SK-N-SH (cell line): Measurements from ENCODE around the gene DNAJB1. TPM values are rescaled to one million over a fixed set of nuclear protein-coding genes. Genes with fewer than 3 reads are reported as not detected.
A peak's percentile ranks its signal among the peaks of the same experiment; 100 is the strongest.

Experiments
- CTCF ChIA-PET: fragments of 300-600, 350-600 bp; formaldehyde crosslinking; extraction: SDS; loops from one replicate; lab custom pipeline; 2021; lab: Yijun Ruan, JAX
- POLR2A ChIA-PET: fragments of 350-600 bp; sonication (Branson Sonifier 250); formaldehyde crosslinking; extraction: SDS; loops from one replicate; lab custom pipeline; 2020; ENCODE audit warnings: antibody characterized with exemption, inconsistent platforms; lab: Yijun Ruan, JAX
- DNase-seq: peaks from one replicate; pipeline ENCODE4 v3.0.0; 2012
- H2AFZ ChIP-seq: fragments of 200-600 bp; sonication (generic); 2 replicates; pipeline ENCODE4 v1.8.1; 2016; ENCODE audit warnings: antibody characterized with exemption, mild to moderate bottlenecking, low read depth
- H3F3A ChIP-seq: fragments of 200-600 bp; sonication (generic); replicated peaks from 2 replicates; pipeline ENCODE3; 2016; ENCODE audit warnings: antibody characterized with exemption, mild to moderate bottlenecking; ENCODE audit not compliant: insufficient read depth
- H3K27ac ChIP-seq, 2 experiments: fragments of 200-500 bp in 1 of 2; fragments of 200-600 bp in 1 of 2; sonication (Bioruptor generic) in 1 of 2; sonication (generic), shearing (Covaris generic) in 1 of 2; 2 replicates each; pipeline versions ENCODE4 v1.5.1 to v1.6.1; 2014 to 2016; ENCODE audit warnings: low read depth in 2 of 2, inconsistent platforms in 1 of 2, low read length in 1 of 2, mild to moderate bottlenecking in 1 of 2, mixed read lengths in 1 of 2
- H3K27me3 ChIP-seq: fragments of 200-600 bp; sonication (generic), shearing (Covaris generic); 2 replicates; pipeline ENCODE4 v1.6.1; 2016; ENCODE audit warnings: mixed run types; ENCODE audit not compliant: insufficient read depth
- H3K36me3 ChIP-seq, 2 experiments: fragments of 200-500 bp in 1 of 2; fragments of 200-600 bp in 1 of 2; sonication (Bioruptor generic) in 1 of 2; sonication (generic) in 1 of 2; replicated peaks in 1 of 2; 2 replicates each; pipeline versions ENCODE3 to v1.5.1; 2014 to 2016; ENCODE audit warnings: low read length in 1 of 2, mild to moderate bottlenecking in 1 of 2; ENCODE audit not compliant: insufficient read depth in 2 of 2, control insufficient read depth in 1 of 2
- H3K4me1 ChIP-seq, 2 experiments: fragments of 200-500 bp in 1 of 2; fragments of 200-600 bp in 1 of 2; sonication (Bioruptor generic) in 1 of 2; sonication (generic), shearing (Covaris generic) in 1 of 2; 2 replicates each; pipeline versions ENCODE4 v1.5.1 to v1.6.1; 2014 to 2016; ENCODE audit warnings: low read depth in 1 of 2, low read length in 1 of 2, mixed run types in 1 of 2; ENCODE audit not compliant: insufficient read depth in 2 of 2, control insufficient read depth in 1 of 2
- H3K4me2 ChIP-seq: fragments of 200-600 bp; sonication (generic), shearing (Covaris generic); 2 replicates; pipeline ENCODE4 v1.6.1; 2017; ENCODE audit warnings: mixed run types
- H3K4me3 ChIP-seq, 2 experiments: fragments of 200-500 bp in 1 of 2; fragments of 200-600 bp in 1 of 2; sonication (Bioruptor generic) in 1 of 2; sonication (generic), shearing (Covaris generic) in 1 of 2; 2 replicates each; pipeline versions ENCODE4 v1.5.1 to v1.8.1; 2014 to 2016; ENCODE audit warnings: low read depth in 2 of 2, inconsistent platforms in 1 of 2, low read length in 1 of 2, mild to moderate bottlenecking in 1 of 2, mixed read lengths in 1 of 2, moderate library complexity in 1 of 2
- H3K79me2 ChIP-seq: fragments of 200-600 bp; sonication (generic); 2 replicates; pipeline ENCODE4 v1.8.1; 2017; ENCODE audit warnings: mild to moderate bottlenecking; ENCODE audit not compliant: insufficient read depth
- H3K9ac ChIP-seq: fragments of 200-600 bp; sonication (generic); 2 replicates; pipeline ENCODE4 v1.6.1; 2017; ENCODE audit warnings: mixed run types
- H3K9me2 ChIP-seq: fragments of 200-600 bp; sonication (generic); 2 replicates; pipeline ENCODE4 v1.6.1; 2017; ENCODE audit warnings: mixed run types
- H3K9me3 ChIP-seq: fragments of 200-600 bp; sonication (generic); 2 replicates; pipeline ENCODE4 v1.6.1; 2017; ENCODE audit warnings: mixed run types, mild to moderate bottlenecking, moderate library complexity
- H4K20me1 ChIP-seq: fragments of 200-600 bp; sonication (generic); 2 replicates; pipeline ENCODE4 v1.6.1; 2017; ENCODE audit warnings: mild to moderate bottlenecking, mixed run types; ENCODE audit not compliant: insufficient read depth
- CHD2 ChIP-seq: fragments of 150-350 bp; IDR thresholded peaks from 2 replicates; pipeline ENCODE4 v1.6.1; 2018; ENCODE audit warnings: low read length; ENCODE audit not compliant: partially characterized antibody
- EP300 ChIP-seq, 2 experiments: IDR thresholded peaks; 2 replicates each; pipeline versions ENCODE4 v1.4.0 to v1.6.1; 2012; ENCODE audit warnings: borderline replicate concordance in 1 of 2, low read depth in 1 of 2, low read length in 1 of 2
- FOSL2 ChIP-seq: IDR thresholded peaks from 2 replicates; pipeline ENCODE4 v1.4.0; 2012; ENCODE audit warnings: low read depth, mild to moderate bottlenecking, moderate library complexity, borderline replicate concordance
- FOXM1 ChIP-seq: IDR thresholded peaks from 2 replicates; pipeline ENCODE4 v1.4.0; 2012; ENCODE audit warnings: low read depth, mild to moderate bottlenecking
- GATA2 ChIP-seq: sonication (generic); formaldehyde crosslinking; IDR thresholded peaks from 2 replicates; pipeline ENCODE4 v1.5.0; 2020; ENCODE audit warnings: mild to moderate bottlenecking, missing genetic modification reagents
- MEF2A ChIP-seq: IDR thresholded peaks from 2 replicates; pipeline ENCODE4 v1.4.0; 2012; ENCODE audit warnings: low read depth, borderline replicate concordance
- NFIC ChIP-seq: IDR thresholded peaks from 2 replicates; pipeline ENCODE4 v1.4.0; 2012; ENCODE audit warnings: borderline replicate concordance
- NRF1 ChIP-seq: IDR thresholded peaks from 2 replicates; pipeline ENCODE4 v1.6.1; 2012; ENCODE audit warnings: low read depth, mild to moderate bottlenecking, low read length
- RAD21 ChIP-seq: IDR thresholded peaks from 2 replicates; pipeline ENCODE4 v1.6.1; 2012; ENCODE audit warnings: mild to moderate bottlenecking, low read length
- RFX5 ChIP-seq: IDR thresholded peaks from 2 replicates; pipeline ENCODE4 v1.6.1; 2012; ENCODE audit warnings: mild to moderate bottlenecking, improper control_type of control experiment, low read length
- RXRA ChIP-seq: IDR thresholded peaks from 2 replicates; pipeline ENCODE4 v1.4.0; 2012; ENCODE audit warnings: low read depth, mild to moderate bottlenecking, borderline replicate concordance
- SIN3A ChIP-seq: IDR thresholded peaks from 2 replicates; pipeline ENCODE4 v1.6.1; 2012; ENCODE audit warnings: low read depth, mild to moderate bottlenecking, low read length, moderate library complexity, borderline replicate concordance
- TEAD4 ChIP-seq: IDR thresholded peaks from 2 replicates; pipeline ENCODE4 v1.4.0; 2012; ENCODE audit warnings: mild to moderate bottlenecking, borderline replicate concordance; ENCODE audit not compliant: insufficient read depth
- YY1 ChIP-seq: IDR thresholded peaks from 2 replicates; pipeline ENCODE4 v1.4.0; 2012; ENCODE audit warnings: low read depth, mild to moderate bottlenecking
- WGBS: methylation state at CpG from one replicate; pipeline ENCODE4 v1.1.6; 2017; ENCODE audit warnings: low lambda C conversion rate; 5-methylcytosine and 5-hydroxymethylcytosine counted together
- polyA plus RNA-seq, 3 experiments: library from polyadenylated mRNA; depleted of rRNA; stranded (reverse); fragments of >200 nt; gene quantifications; 2 replicates each; pipeline ENCODE4 v1.2.3, GENCODE V29; 2012
- TF ChIP-seq, protein P1 (sequence below): IDR thresholded peaks from 2 replicates; pipeline ENCODE4 v1.4.0; 2012; ENCODE audit warnings: low read depth, borderline replicate concordance
- TF ChIP-seq, protein P2 (sequence below): IDR thresholded peaks from 2 replicates; pipeline ENCODE4 v1.4.0; 2012; ENCODE audit warnings: low read depth, borderline replicate concordance
- TF ChIP-seq, protein P3 (sequence below): IDR thresholded peaks from 2 replicates; pipeline ENCODE4 v1.4.0; 2012; ENCODE audit warnings: low read depth
- TF ChIP-seq, protein P4 (sequence below): fragments of 150-350 bp; IDR thresholded peaks from 2 replicates; pipeline ENCODE4 v1.6.1; 2017; ENCODE audit warnings: antibody characterized with exemption, low read length, low read depth, borderline replicate concordance

Gene DNAJB1
- polyA plus RNA-seq, 1 of the 3 experiments (the other 2 are of a cell fraction), result 103 TPM

DNA sequence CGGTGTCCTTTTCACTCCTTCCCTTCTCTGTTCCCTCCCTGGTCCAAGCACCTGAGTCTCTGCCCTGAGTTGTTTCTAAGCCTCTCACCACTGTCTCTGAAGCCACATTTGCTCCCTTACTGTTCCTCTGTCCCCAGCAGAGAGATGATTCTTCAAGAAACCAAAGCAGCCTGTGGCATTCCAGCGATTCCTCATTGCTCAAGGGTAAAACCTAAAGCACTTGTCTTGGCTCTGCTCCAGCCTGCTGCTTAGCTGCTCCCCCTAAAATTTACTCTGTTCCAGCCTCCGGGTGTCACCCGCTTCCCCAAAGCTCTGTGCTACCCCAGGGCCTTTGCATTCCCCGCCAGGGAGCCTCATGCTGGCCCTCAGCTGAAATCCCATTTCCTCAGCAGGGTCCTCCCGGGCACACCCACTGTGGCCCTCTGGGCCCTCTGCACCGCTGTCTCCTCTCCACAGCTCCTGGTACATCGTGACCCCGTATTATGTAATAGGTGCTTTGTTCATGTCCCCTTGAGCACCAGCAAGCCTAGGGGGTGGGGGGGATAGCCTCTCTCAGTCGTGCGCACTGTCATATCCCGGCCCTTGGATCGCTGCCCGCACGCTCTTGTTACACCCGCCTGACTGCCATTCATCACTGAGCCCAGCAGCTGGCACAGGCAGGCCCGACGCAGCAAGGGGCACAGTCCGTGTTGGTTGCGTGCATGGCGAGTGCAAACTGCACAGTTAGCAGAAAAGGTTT lies 26.9 kb upstream of the DNAJB1 start:
- peaks cover 0 to 2% of the 10 kb centered on the region in 2 experiments; a peak in 1 of 4 replicates for H3K4me1 ChIP-seq
- H3K4me3 ChIP-seq, result no peak overlapping the region
- peaks cover 40% of the 10 kb centered on the region for H3K79me2 ChIP-seq
- POLR2A ChIA-PET, result no interaction called here
- TF ChIP-seq, protein P1, sequence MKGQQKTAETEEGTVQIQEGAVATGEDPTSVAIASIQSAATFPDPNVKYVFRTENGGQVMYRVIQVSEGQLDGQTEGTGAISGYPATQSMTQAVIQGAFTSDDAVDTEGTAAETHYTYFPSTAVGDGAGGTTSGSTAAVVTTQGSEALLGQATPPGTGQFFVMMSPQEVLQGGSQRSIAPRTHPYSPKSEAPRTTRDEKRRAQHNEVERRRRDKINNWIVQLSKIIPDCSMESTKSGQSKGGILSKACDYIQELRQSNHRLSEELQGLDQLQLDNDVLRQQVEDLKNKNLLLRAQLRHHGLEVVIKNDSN, result no peak
- TF ChIP-seq, protein P2, sequence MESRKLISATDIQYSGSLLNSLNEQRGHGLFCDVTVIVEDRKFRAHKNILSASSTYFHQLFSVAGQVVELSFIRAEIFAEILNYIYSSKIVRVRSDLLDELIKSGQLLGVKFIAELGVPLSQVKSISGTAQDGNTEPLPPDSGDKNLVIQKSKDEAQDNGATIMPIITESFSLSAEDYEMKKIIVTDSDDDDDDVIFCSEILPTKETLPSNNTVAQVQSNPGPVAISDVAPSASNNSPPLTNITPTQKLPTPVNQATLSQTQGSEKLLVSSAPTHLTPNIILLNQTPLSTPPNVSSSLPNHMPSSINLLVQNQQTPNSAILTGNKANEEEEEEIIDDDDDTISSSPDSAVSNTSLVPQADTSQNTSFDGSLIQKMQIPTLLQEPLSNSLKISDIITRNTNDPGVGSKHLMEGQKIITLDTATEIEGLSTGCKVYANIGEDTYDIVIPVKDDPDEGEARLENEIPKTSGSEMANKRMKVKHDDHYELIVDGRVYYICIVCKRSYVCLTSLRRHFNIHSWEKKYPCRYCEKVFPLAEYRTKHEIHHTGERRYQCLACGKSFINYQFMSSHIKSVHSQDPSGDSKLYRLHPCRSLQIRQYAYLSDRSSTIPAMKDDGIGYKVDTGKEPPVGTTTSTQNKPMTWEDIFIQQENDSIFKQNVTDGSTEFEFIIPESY, result no peak
- no peak for TF ChIP-seq MEF2A
- no peak for TF ChIP-seq FOXM1
- no peak for TF ChIP-seq RAD21
- no peak for TF ChIP-seq RXRA
- no peak for TF ChIP-seq RFX5
- TF ChIP-seq CHD2, result no peak
- TF ChIP-seq FOSL2, result no peak
- TF ChIP-seq, protein P3, sequence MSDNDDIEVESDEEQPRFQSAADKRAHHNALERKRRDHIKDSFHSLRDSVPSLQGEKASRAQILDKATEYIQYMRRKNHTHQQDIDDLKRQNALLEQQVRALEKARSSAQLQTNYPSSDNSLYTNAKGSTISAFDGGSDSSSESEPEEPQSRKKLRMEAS, result no peak
- no peak for TF ChIP-seq GATA2 (CRISPR knock-in tag)
- TF ChIP-seq NFIC, result no peak
- no peaks in the 10 kb centered on the region for H3K9me2 ChIP-seq
- no peak overlapping the region for H3K27ac ChIP-seq
- CTCF ChIA-PET, result interaction anchor here (0.5 to 3.5 kb wide), 4 partner anchors 9 to 32 kb away, joined by 3 to 35 read pairs (median 6); no protein-coding TSS in a partner anchor
- H2AFZ ChIP-seq, result no peak overlapping the region
- no peaks in the 10 kb centered on the region for H3K27me3 ChIP-seq
- no peak overlapping the region for H3K4me2 ChIP-seq
- no peaks in the 10 kb centered on the region for H3K36me3 ChIP-seq
- H3K9ac ChIP-seq, result no peak overlapping the region
- H3F3A ChIP-seq, result no peaks in the 10 kb centered on the region
- 98% methylated on average over 21 of the region's 21 CpGs for WGBS
- DNase-seq, result no peak
- no peaks in the 10 kb centered on the region for H4K20me1 ChIP-seq
- no peaks in the 10 kb centered on the region for H3K9me3 ChIP-seq

DNA sequence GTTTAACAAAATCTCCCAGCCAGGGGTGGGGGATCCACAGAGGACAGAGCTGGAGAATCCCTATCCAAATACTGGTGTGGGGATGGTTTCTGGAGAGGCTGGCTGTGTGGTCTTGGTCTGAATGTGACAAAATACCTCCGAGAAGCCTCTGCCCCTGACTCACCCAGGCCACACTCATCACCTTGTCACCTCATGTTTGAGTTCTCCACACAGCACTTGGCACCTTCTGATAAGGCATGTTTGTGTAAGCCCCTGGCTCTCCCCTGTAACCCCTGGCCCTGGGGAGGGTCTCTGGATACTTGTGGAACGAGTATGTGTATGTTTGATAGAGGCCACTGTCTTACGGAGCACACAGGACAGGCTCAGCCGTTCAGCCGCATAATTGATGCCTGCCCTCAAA lies 25.9 kb upstream of the DNAJB1 start:
- Histone ChIP-seq H3K27ac (no peak overlapping the region), H2AFZ (no peak overlapping the region), H3K4me3 (no peak overlapping the region), H3K9ac (no peak overlapping the region), H3K4me1 (no peaks in the 10 kb centered on the region; a peak in 1 of 4 replicates), H3K9me2 (no peaks in the 10 kb centered on the region), H3F3A (no peaks in the 10 kb centered on the region), H3K36me3 (no peaks in the 10 kb centered on the region), H3K4me2 (no peak overlapping the region), H3K27me3 (no peaks in the 10 kb centered on the region), H4K20me1 (no peaks in the 10 kb centered on the region), H3K9me3 (no peaks in the 10 kb centered on the region), H3K79me2 (peaks cover 40% of the 10 kb centered on the region)
- peak; percentile 16 for DNase-seq
- ChIA-PET CTCF (interaction anchor here (1.3 to 1.7 kb wide), 2 partner anchors 10 to 13 kb away, joined by 3 to 9 read pairs; no protein-coding TSS in a partner anchor), POLR2A (no interaction called here)
- WGBS, result 88% methylated on average over 2 of the region's 5 CpGs
- TF ChIP-seq, protein P3, result no peak
- TF ChIP-seq YY1, result no peak
- TF ChIP-seq RXRA, result no peak
- no peak for TF ChIP-seq EP300 (IDR thresholded peaks at IDR 0.05; ENCODE audit: borderline replicate concordance in 1 of 2, low read depth in 1 of 2, low read length in 1 of 2)
- TF ChIP-seq NRF1, result no peak
- no peak for TF ChIP-seq TEAD4
- TF ChIP-seq, protein P4, sequence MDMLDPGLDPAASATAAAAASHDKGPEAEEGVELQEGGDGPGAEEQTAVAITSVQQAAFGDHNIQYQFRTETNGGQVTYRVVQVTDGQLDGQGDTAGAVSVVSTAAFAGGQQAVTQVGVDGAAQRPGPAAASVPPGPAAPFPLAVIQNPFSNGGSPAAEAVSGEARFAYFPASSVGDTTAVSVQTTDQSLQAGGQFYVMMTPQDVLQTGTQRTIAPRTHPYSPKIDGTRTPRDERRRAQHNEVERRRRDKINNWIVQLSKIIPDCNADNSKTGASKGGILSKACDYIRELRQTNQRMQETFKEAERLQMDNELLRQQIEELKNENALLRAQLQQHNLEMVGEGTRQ, result no peak
- no peak for TF ChIP-seq GATA2 (CRISPR knock-in tag)
- no peak for TF ChIP-seq CHD2
- TF ChIP-seq FOXM1, result no peak
- no peak for TF ChIP-seq SIN3A
